Liver (tissue), 9 donors: ENCODE results near the gene VRK2. TPM values are rescaled to one million over a fixed set of nuclear protein-coding genes. Genes with fewer than 3 reads are reported as not detected.

ENCODE experiments used
- DNase-seq: peaks from one replicate; pipeline ENCODE4 v3.0.0-alpha.2; 2017; ENCODE audit warnings: low spot score
- H3K27ac ChIP-seq, 2 donors: one replicate each; pipeline ENCODE4 v1.7.0; 2013; ENCODE audit warnings: inconsistent platforms in 2 of 2, low read length in 2 of 2, control low read depth in 1 of 2, low read depth in 1 of 2, mild to moderate bottlenecking in 1 of 2
- H3K27me3 ChIP-seq, 4 donors: one replicate each; pipeline versions ENCODE4 v1.6.1 to v1.7.0; 2013; ENCODE audit warnings: low read length in 3 of 4, inconsistent platforms in 1 of 4, mild to moderate bottlenecking in 1 of 4, moderate library complexity in 1 of 4; ENCODE audit not compliant: control insufficient read depth in 4 of 4, insufficient read depth in 4 of 4
- H3K36me3 ChIP-seq, 4 donors: one replicate each; pipeline versions ENCODE4 v1.6.1 to v1.7.0; 2013; ENCODE audit warnings: low read length in 3 of 4, mild to moderate bottlenecking in 3 of 4, low read depth in 1 of 4, moderate library complexity in 1 of 4; ENCODE audit not compliant: control insufficient read depth in 4 of 4, insufficient read depth in 3 of 4
- H3K4me1 ChIP-seq, 4 donors: one replicate each; pipeline versions ENCODE4 v1.6.1 to v1.7.0; 2013; ENCODE audit warnings: low read length in 3 of 4, mild to moderate bottlenecking in 3 of 4, moderate library complexity in 1 of 4; ENCODE audit not compliant: control insufficient read depth in 4 of 4, insufficient read depth in 4 of 4
- H3K4me3 ChIP-seq, 3 donors: one replicate each; pipeline versions ENCODE4 v1.6.1 to v1.7.0; 2013; ENCODE audit warnings: low read length in 3 of 3, control low read depth in 1 of 3, low read depth in 1 of 3, mild to moderate bottlenecking in 1 of 3
- H3K9ac ChIP-seq, 2 donors: one replicate each; pipeline ENCODE4 v1.7.0; 2013; ENCODE audit warnings: low read length in 2 of 2, mild to moderate bottlenecking in 2 of 2, moderate library complexity in 2 of 2, control low read depth in 1 of 2, low read depth in 1 of 2
- H3K9me3 ChIP-seq, 4 donors: one replicate each; pipeline versions ENCODE4 v1.6.1 to v1.7.0; 2013; ENCODE audit warnings: low read length in 3 of 4; ENCODE audit not compliant: control insufficient read depth in 4 of 4
- ATF3 ChIP-seq: IDR thresholded peaks from 2 replicates; pipeline ENCODE4 v1.6.1; 2016; ENCODE audit warnings: antibody characterized with exemption
- CTCF ChIP-seq: fragments of 150-350 bp; IDR thresholded peaks from 2 replicates; pipeline ENCODE4 v1.5.1; 2017; ENCODE audit warnings: improper control_type of control experiment, low read depth, low read length; ENCODE audit not compliant: missing input control
- EGR1 ChIP-seq, 2 donors: IDR thresholded peaks; 2 replicates each; pipeline ENCODE4 v1.6.1; 2016 to 2018; ENCODE audit warnings: antibody characterized with exemption in 2 of 2, low read depth in 2 of 2
- FOXA1 ChIP-seq: IDR thresholded peaks from 2 replicates; pipeline ENCODE4 v1.6.1; 2016; ENCODE audit warnings: antibody characterized with exemption
- FOXA2 ChIP-seq: IDR thresholded peaks from 2 replicates; pipeline ENCODE4 v1.6.1; 2016; ENCODE audit warnings: antibody characterized with exemption
- GABPA ChIP-seq, 2 donors: IDR thresholded peaks in 1 of 2; conservative IDR thresholded peaks in 1 of 2; 2 replicates each; pipeline ENCODE4 v1.6.1; 2016; ENCODE audit warnings: antibody characterized with exemption in 2 of 2, mild to moderate bottlenecking in 1 of 2, moderate library complexity in 1 of 2
- HNF4A ChIP-seq, 2 donors: conservative IDR thresholded peaks; 2 replicates each; pipeline ENCODE4 v1.6.1; 2016; ENCODE audit warnings: antibody characterized with exemption in 2 of 2, mild to moderate bottlenecking in 2 of 2
- HNF4G ChIP-seq: IDR thresholded peaks from 2 replicates; pipeline ENCODE4 v1.6.1; 2016; ENCODE audit warnings: antibody characterized with exemption
- JUND ChIP-seq, 2 donors: IDR thresholded peaks; 2 replicates each; pipeline ENCODE4 v1.6.1; 2016; ENCODE audit warnings: antibody characterized with exemption in 2 of 2
- MAX ChIP-seq: IDR thresholded peaks from 2 replicates; pipeline ENCODE4 v1.6.1; 2016; ENCODE audit warnings: antibody characterized with exemption
- NR2F2 ChIP-seq: IDR thresholded peaks from 2 replicates; pipeline ENCODE4 v1.6.1; 2016; ENCODE audit warnings: antibody characterized with exemption
- RAD21 ChIP-seq, 2 donors: IDR thresholded peaks; 2 replicates each; pipeline ENCODE4 v1.6.1; 2016; ENCODE audit warnings: antibody characterized with exemption in 2 of 2, mild to moderate bottlenecking in 2 of 2
- REST ChIP-seq: IDR thresholded peaks from 2 replicates; pipeline ENCODE4 v1.6.1; 2016; ENCODE audit warnings: antibody characterized with exemption, mild to moderate bottlenecking
- RXRA ChIP-seq, 2 donors: IDR thresholded peaks; 2 replicates each; pipeline ENCODE4 v1.6.1; 2017 to 2018; ENCODE audit warnings: antibody characterized with exemption in 2 of 2, mild to moderate bottlenecking in 1 of 2
- SP1 ChIP-seq: IDR thresholded peaks from 2 replicates; pipeline ENCODE4 v1.6.1; 2018; ENCODE audit warnings: antibody characterized with exemption, mild to moderate bottlenecking
- TAF1 ChIP-seq: conservative IDR thresholded peaks from 2 replicates; pipeline ENCODE4 v1.6.1; 2016; ENCODE audit warnings: antibody characterized with exemption, mild to moderate bottlenecking
- YY1 ChIP-seq: IDR thresholded peaks from 2 replicates; pipeline ENCODE4 v1.6.1; 2016; ENCODE audit warnings: antibody characterized with exemption, mild to moderate bottlenecking
- ZBTB33 ChIP-seq: IDR thresholded peaks from 2 replicates; pipeline ENCODE4 v1.6.1; 2016; ENCODE audit warnings: antibody characterized with exemption
- WGBS: extraction: QIAGEN DNeasy Blood & Tissue Kit; methylation state at CpG from one replicate; pipeline ENCODE4 v1.1.7; 2013; 5-methylcytosine and 5-hydroxymethylcytosine counted together
- polyA plus RNA-seq, 2 donors: library from polyadenylated mRNA; stranded (reverse) in 1 of 2; unstranded in 1 of 2; fragments of 200-250 nt in 1 of 2; fragments of >200 nt in 1 of 2; fragmentation: Nextera tagmentation in 1 of 2; extraction: Ambion mirVana in 1 of 2; gene quantifications; one replicate each; pipeline versions ENCODE4 v1.2.1 to v1.2.3, GENCODE V29; 2013 to 2015
- total RNA-seq, 2 donors: library from RNA; depleted of rRNA; stranded (reverse); fragments of >200 nt; gene quantifications; one replicate each; pipeline ENCODE4 v1.2.3, GENCODE V29; 2014
- donor health status: healthy.
- donor health status: healthy.
- donor health status: healthy.
- donor health status: healthy.
- donor health status: healthy.

VRK2 gene
- total and polyA plus RNA-seq, 4 donors: 5.4 to 17.3 (median 8.5) TPM

GRCh38 chr2:58146707-58147106, 100.1 kb downstream of the VRK2 start:
- Histone ChIP-seq H3K27me3 (no peaks in the 10 kb centered on the region), H3K27ac (no peak overlapping the region), H3K9ac (no peak overlapping the region), H3K4me3 (no peak overlapping the region), H3K36me3 (peaks cover 0 to 6% (median under 1%) of the 10 kb centered on the region in 4 donors), H3K9me3 (no peaks in the 10 kb centered on the region), H3K4me1 (no peaks in the 10 kb centered on the region)
- WGBS: 94% methylated on average over 1 of the region's 1 CpG
- no peak for DNase-seq
- TF ChIP-seq REST (no peak), RAD21 (IDR thresholded peaks at IDR 0.05) (no peak), NR2F2 (no peak), FOXA2 (no peak), HNF4G (no peak), SP1 (no peak), GABPA (IDR thresholded peaks at IDR 0.05 in 1 of 2, conservative IDR thresholded peaks at IDR 0.05 in 1 of 2) (no peak), JUND (IDR thresholded peaks at IDR 0.05) (no peak)

GRCh38 chr2:58155160-58155778, 108.7 kb downstream of the VRK2 start:
- Histone ChIP-seq H3K9ac (no peak overlapping the region), H3K27ac (no peak overlapping the region), H3K9me3 (no peaks in the 10 kb centered on the region), H3K4me1 (no peaks in the 10 kb centered on the region), H3K4me3 (no peak overlapping the region), H3K27me3 (no peaks in the 10 kb centered on the region), H3K36me3 (peaks cover 0 to 17% (median 6%) of the 10 kb centered on the region in 4 donors)
- TF ChIP-seq RXRA (IDR thresholded peaks at IDR 0.05): no peak
- no peak for TF ChIP-seq EGR1 (IDR thresholded peaks at IDR 0.05; ENCODE audit: low read depth in 2 of 2)
- TF ChIP-seq ATF3: no peak
- no peak for TF ChIP-seq SP1
- no peak for TF ChIP-seq ZBTB33
- no peak for TF ChIP-seq NR2F2
- TF ChIP-seq GABPA (IDR thresholded peaks at IDR 0.05 in 1 of 2, conservative IDR thresholded peaks at IDR 0.05 in 1 of 2): no peak
- TF ChIP-seq HNF4G: no peak
- TF ChIP-seq REST: no peak
- no peak for TF ChIP-seq YY1
- no peak for TF ChIP-seq MAX
- TF ChIP-seq RAD21 (IDR thresholded peaks at IDR 0.05): no peak
- no peak for TF ChIP-seq JUND (IDR thresholded peaks at IDR 0.05)
- TF ChIP-seq FOXA2: no peak
- no peak for TF ChIP-seq TAF1
- TF ChIP-seq CTCF: no peak
- TF ChIP-seq HNF4A (conservative IDR thresholded peaks at IDR 0.05): no peak
- no peak for TF ChIP-seq FOXA1
- DNase-seq: no peak
- WGBS: 95% methylated on average over 7 of the region's 7 CpGs
